HG03460 (cell line): ENCODE results near the gene CMIP.
"Not testable (repeated sequence)": the region's sequence is repeated elsewhere in the genome, so short reads cannot be mapped to it uniquely, and the experiment has no call there.

Experiments
- ATAC-seq: cut with Tn5 transposase; IDR thresholded peaks from one replicate; pipeline ENCODE4 v1.9.1; 2021; ENCODE audit not compliant: unreplicated experiment

The CMIP gene

GRCh38 chr16:81730090-81731051 is 285.8 kb downstream of the CMIP start:
- ATAC-seq: peak; percentile 73

- no peak for ATAC-seq
Observed at GRCh38 chr16:81731649-81732048, 287.0 kb downstream of the CMIP start.

DNA sequence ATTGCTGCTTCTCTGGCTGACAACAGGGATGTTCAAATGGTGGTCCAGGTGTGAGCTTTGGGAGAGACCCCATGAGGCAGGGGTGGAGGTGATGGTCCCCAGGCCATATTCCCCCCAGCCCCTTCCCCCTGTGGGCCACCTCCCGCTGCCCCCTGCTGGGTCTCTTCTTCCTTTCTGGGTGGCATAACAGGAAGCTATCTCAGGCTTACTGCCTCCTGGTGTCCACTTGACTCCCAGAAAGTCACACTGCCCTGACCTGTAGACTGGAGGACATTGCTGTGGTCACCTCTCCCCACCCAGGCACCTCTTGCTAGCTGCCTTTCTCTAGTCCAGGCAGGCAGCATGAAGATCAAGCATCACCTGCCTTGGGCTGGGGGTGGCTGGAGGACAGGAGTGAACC is 288.1 kb downstream of the CMIP start:
- ATAC-seq: no peak

- ATAC-seq: no peak
Observed at GRCh38 chr16:81733295-81733694, 288.7 kb downstream of the CMIP start.

GRCh38 chr16:81734632-81735434 is 290.2 kb downstream of the CMIP start:
- no peak for ATAC-seq

DNA sequence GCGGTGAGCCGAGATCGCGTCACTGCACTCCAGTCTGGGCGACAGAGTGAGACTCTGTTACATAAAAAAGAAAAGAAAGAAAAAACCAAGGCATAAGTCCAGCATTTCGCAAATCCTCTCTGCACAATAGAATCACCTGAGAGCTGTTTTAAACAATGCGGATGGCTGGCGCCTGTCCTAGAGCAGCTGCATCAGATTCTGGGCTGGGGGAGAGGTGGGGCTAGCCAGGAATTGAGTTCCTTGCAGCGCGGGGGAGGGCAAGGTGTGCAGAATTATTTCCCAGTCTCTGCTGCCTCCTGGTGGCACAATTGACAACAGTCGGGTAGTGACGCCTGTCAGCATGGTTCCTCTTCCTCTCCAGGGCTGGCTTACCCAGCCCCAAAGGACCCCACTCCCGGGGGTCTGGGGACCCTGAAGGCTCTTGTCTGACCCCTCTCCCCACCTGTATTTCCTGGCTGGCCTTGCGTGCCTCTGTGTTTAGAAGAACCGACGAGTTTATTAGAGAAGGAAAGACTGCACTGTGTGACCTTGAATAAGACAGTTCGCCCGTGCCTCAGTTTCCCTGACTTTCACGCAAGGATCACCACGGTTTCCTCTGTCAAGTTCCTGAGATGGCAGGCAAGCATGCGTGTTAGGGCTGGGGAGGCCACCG is 293.4 kb downstream of the CMIP start:
- peak; percentile 49 for ATAC-seq

DNA sequence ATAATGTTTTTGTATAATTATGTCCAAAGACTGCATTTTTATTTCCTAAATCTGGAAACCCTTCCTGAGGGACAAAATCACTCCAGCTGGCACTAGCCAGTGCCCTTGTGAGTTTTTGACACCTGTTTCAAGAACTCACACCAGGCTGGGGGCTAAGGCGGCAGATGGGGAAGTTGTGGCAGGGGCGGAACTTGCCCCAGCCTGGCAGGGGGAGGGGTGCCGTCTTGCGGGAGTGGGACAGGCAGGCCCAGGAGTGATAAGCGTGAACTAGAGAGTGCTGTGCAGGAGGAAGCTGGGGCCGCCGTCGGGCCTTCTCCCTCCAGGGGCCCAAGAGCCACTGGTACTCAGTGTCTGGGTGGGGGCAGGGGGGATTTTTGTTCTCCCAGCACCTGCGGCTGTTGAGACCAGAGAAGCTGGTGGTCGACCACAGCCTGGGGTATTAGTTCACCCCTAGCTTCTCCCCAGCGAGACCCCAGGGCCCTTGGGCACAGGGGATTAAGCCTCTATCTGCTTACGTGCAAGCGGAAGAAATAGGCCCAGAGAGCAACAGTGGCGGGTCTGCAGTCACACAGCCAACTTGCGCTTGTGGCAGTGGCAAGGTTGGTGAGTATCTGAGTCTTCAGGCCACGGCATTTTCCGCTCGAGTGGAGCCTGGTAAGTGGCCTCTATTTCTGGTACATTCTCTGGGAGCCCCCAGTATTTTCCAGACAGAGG is 294.3 kb downstream of the CMIP start:
- ATAC-seq: peak; percentile 42

- no peak for ATAC-seq
Observed at GRCh38 chr16:81739503-81739902, 294.9 kb downstream of the CMIP start.

- ATAC-seq: peak; percentile 51
Observed at GRCh38 chr16:81740169-81740568, 295.6 kb downstream of the CMIP start.

DNA sequence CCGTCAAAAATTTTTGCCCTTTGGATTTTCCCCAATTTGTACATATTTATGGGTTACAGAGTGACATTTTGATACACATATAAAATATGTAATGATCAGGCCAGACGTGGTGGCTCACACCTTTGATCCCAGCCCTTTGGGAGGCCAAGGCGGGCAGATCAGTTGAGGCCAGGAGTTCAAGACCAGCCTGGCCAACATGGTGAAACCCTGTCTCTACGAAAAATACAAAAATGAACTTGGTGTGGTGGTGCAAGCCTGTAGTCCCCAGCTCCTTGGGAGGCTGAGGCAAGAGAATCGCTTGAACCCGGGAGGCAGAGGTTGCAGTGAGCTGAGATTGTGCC is 296.8 kb downstream of the CMIP start:
- not testable (repeated sequence) for ATAC-seq

DNA sequence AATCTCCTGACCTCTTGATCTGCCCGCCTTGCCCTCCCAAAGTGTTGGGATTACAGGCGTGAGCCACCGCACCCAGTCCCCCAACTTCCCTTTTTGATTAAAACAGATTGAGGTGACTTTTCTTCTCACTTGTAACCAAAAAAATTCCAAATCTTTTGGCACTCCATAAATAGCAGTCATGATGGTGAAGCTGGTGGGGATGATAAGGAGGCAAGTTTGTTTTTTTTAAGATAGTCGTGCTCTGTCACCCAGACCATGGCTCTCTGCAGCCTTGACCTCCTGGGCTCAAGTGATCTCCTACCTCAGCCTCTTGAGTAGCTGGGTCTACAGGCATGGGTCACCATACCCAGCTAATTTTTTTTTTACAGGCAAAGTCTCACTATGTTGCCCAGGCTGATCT is 299.8 kb downstream of the CMIP start:
- no peak for ATAC-seq

GRCh38 chr16:81744911-81745310 is 300.3 kb downstream of the CMIP start:
- ATAC-seq: no peak

DNA sequence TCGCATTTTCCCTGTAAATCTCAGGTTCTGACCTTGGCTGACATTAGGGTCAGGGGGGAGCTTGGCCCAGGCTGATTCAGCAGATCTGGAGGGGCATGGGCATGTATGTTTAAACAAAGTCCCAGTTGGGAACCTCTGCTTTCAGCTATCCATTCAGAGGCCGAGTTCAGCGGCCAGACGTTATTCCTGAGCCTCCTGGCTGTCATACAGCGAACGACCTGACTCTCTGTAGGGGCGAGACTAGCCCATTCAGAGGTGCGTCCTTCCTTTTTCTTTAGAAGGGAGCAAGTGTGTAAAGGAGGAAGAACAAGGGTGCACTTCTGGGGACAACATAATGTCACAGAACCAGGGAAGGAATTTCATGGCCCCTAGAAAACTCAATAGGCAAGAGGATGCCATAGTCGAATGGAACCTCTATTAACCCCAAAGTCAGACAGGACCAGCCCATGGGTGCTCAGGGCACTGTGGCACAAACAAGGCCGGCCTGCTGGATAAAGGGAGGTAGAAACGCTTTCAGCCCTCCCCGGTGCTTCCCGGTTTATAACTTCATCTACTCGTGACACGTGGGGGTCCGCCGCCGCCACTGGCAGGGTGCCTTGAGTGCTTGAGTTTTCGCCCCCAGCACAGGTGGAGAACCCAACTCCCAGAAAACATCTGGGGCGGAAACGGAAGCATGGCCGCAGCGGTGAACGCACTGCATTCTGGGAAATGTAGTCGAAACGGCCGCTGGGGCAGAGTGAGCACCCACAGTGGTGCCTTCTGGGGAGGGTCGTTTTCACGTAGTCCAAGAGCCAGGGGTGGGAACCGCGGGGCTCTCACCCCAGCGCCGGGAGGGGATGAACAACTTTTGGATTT is 301.3 kb downstream of the CMIP start:
- ATAC-seq: peak; percentile 71

- ATAC-seq: no peak
Observed at GRCh38 chr16:81746566-81746965, 302.0 kb downstream of the CMIP start.

DNA sequence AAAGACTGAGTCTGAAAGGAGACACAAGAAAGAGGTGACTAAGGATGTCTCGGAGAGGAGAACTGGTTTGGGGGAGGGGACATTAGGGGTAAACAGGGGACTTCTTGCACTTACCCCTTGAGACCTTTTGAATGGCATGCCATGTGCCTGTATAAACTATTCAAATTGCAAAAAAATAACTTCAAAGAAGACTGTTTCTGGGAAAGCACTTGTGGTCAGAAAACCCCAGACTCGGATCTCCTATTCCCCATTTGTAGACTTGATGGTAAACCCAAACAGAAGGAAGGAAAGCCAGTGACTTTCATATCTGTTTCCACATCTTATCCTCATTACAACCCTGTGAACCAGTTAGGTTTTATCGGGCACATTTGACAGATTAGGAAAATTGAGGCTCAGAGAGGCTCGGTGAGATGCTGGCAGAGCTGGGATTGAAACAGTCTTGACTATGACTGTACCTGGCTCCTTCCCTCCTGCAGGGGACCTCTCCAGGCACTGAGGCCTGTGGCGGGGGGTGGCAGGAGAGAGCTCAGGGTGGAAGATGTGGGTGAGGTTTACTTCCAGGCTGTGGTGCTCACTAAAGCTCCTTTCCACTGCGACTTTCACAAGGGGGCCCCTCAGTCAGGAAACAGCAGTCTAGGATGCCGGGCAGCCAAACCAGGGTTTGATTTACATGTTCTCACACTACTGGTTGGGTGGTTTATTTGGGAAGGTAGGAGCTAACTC is 304.0 kb downstream of the CMIP start:
- ATAC-seq: no peak

DNA sequence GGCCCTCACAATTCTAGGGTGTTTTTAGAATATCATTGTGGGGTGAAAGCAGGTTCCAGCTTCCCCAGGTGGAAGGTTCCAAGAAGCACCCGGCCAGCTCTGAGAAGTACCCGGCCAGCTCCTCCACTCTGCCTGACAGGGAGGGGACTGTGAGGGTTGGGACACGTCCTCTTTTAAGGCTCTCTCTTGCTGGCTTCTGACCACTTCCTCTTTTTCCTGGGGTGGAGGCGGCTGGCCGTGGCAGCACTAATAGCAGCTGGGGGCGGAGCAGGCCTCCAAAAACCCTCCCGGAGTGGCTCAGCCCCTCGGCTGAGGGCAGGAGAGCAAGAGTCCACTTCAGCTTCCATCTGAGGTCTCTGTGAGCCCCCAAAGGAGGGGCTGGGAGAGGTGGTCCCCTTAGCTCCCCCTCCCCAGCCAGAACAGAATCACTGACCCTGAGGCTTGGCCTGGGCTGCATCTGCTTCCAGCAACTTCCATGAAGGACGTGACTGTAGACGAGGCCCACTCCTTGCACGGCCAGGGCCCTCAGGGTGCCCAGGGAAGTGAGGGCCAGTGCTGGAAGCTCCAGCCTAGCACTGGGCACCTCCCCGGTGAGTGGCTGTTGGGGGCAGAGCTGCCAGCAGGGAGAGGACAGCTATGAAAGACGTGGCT is 307.7 kb downstream of the CMIP start:
- ATAC-seq: peak; percentile 85

- no peak for ATAC-seq
Observed at GRCh38 chr16:81752876-81753227, 308.2 kb downstream of the CMIP start.

DNA sequence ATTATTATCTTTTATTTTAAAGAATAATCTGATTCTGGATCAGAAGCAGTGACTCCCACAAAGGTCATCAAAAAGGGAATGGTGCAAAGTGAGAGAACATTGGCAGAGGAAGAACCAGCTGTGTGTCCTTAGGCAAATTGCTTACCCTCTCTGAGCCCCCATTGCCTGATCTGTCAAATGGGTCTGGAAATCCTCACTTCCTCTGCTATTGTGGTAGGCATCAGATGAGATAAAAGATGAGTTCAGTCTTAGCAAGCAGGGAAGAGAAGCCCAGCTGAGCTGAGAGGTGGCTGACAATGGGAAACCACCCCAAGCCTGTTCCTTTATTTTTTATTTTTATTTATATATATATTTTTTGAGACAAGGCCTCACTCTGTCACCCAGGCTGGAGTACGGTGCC is 310.2 kb downstream of the CMIP start:
- no peak for ATAC-seq
